Measurements from ENCODE around the gene DCBLD1. TPM values are rescaled to one million over a fixed set of nuclear protein-coding genes. Genes with fewer than 3 reads are reported as not detected.
"Not testable (repeated sequence)": the region's sequence is repeated elsewhere in the genome, so short reads cannot be mapped to it uniquely, and the experiment has no call there.

The DCBLD1 gene
- total RNA-seq, 1 experiment from 2014 or later, result 69.3 TPM

DNA sequence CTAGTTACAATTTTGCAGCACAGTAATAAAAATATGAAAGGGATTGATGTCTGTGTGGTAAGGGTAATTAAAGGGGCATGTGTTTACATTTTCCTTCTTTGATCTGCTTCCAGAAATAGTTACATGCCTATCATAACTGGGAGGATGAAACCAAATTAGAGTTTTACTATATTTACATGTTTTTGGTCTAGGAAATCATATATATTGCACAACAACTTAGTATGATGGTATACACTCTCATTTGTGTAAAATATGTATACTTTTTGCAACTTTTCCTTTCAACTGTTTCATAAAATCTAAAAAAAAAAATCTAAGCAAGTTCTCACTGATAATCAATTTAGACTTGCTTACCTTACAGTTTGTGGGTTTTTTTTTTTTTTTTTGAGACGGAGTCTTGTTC is 32.2 kb downstream of the DCBLD1 start:
- Mint-ChIP-seq H3K4me1 (ENCODE audit: low read depth, unreplicated experiment) (peaks cover 64% of the 10 kb centered on the region), H3K9me3 (ENCODE audit: unreplicated experiment) (no peaks in the 10 kb centered on the region), H3K36me3 (ENCODE audit: insufficient read depth, unreplicated experiment) (peaks cover 68% of the 10 kb centered on the region), H3K4me3 (ENCODE audit: unreplicated experiment) (no peak overlapping the region), H3K27me3 (ENCODE audit: insufficient read depth, unreplicated experiment) (no peaks in the 10 kb centered on the region), H3K27ac (ENCODE audit: unreplicated experiment) (peak overlapping the region; percentile 94)
- POLR2A ChIA-PET, result no interaction called here
- BruUV-seq (replicated peaks), result no TSS peak
- TF ChIP-seq, protein P1, sequence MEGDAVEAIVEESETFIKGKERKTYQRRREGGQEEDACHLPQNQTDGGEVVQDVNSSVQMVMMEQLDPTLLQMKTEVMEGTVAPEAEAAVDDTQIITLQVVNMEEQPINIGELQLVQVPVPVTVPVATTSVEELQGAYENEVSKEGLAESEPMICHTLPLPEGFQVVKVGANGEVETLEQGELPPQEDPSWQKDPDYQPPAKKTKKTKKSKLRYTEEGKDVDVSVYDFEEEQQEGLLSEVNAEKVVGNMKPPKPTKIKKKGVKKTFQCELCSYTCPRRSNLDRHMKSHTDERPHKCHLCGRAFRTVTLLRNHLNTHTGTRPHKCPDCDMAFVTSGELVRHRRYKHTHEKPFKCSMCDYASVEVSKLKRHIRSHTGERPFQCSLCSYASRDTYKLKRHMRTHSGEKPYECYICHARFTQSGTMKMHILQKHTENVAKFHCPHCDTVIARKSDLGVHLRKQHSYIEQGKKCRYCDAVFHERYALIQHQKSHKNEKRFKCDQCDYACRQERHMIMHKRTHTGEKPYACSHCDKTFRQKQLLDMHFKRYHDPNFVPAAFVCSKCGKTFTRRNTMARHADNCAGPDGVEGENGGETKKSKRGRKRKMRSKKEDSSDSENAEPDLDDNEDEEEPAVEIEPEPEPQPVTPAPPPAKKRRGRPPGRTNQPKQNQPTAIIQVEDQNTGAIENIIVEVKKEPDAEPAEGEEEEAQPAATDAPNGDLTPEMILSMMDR (IDR thresholded peaks at IDR 0.05; ENCODE audit: insufficient read depth in 1 of 2, low read depth in 1 of 2, low read length in 1 of 2, severe bottlenecking in 1 of 2, unreplicated experiment in 1 of 2), result no peak
- intact Hi-C loops (cut with micrococcal nuclease; ENCODE audit: unreplicated experiment), result loop anchor here (1.0 kb wide), 4 partner anchors 10 to 36 kb away; partner anchors contain the start of gene DCBLD1
- Histone ChIP-seq H3K9me3 (no peaks in the 10 kb centered on the region), H3K27me3 (replicated peaks; ENCODE audit: control insufficient read depth, insufficient read depth, low read length) (no peaks in the 10 kb centered on the region), H3K4me3 (ENCODE audit: low read depth, low read length) (no peak overlapping the region), H3K36me3 (ENCODE audit: control insufficient read depth, insufficient read depth, low read length) (no peaks in the 10 kb centered on the region), H3K4me1 (peaks cover 89% of the 10 kb centered on the region)
- no peak for DNase-seq
- CTCF ChIA-PET, result no interaction called here

DNA sequence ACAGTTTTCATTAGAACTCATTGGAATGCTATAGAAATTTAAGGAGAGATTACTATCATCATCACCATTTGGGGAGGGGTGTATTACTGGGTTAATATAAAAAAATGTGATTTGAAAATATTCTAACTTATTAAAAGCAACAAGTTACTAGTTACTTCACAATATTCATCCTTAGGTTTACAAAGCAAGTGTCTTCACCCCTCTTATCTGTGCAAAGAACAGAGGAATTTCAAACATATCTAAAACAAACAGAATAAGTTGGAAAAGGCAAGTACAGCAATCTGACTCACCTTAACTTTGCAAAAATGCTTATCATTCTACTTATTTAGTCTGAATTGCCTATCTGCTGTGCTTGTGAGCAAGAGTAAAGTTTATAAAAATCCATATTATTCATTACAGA is 32.9 kb downstream of the DCBLD1 start:
- no peak overlapping the region for H3K4me3 ChIP-seq (ENCODE audit: low read depth, low read length)
- Mint-ChIP-seq H3K4me1 (ENCODE audit: low read depth, unreplicated experiment) (peaks cover 60% of the 10 kb centered on the region), H3K9me3 (ENCODE audit: unreplicated experiment) (no peaks in the 10 kb centered on the region), H3K4me3 (ENCODE audit: unreplicated experiment) (peak overlapping the region; percentile 5), H3K36me3 (ENCODE audit: insufficient read depth, unreplicated experiment) (peaks cover 68% of the 10 kb centered on the region), H3K27me3 (ENCODE audit: insufficient read depth, unreplicated experiment) (no peaks in the 10 kb centered on the region), H3K27ac (ENCODE audit: unreplicated experiment) (peak overlapping the region; percentile 94)
- H3K4me1 ChIP-seq, result peaks cover 88% of the 10 kb centered on the region
- peak in 1 of 2 experiments; percentile 42 for DNase-seq
- BruUV-seq (replicated peaks), result no TSS peak
- no peaks in the 10 kb centered on the region for H3K27me3 ChIP-seq (replicated peaks; ENCODE audit: control insufficient read depth, insufficient read depth, low read length)
- intact Hi-C loops (cut with micrococcal nuclease; ENCODE audit: unreplicated experiment), result loop anchor here (1.0 kb wide), 4 partner anchors 11 to 35 kb away; partner anchors contain the start of gene DCBLD1
- no peaks in the 10 kb centered on the region for H3K36me3 ChIP-seq (ENCODE audit: control insufficient read depth, insufficient read depth, low read length)
- ChIA-PET POLR2A (no interaction called here), CTCF (no interaction called here)
- no peaks in the 10 kb centered on the region for H3K9me3 ChIP-seq
- TF ChIP-seq, protein P1 (IDR thresholded peaks at IDR 0.05; ENCODE audit: insufficient read depth in 1 of 2, low read depth in 1 of 2, low read length in 1 of 2, severe bottlenecking in 1 of 2, unreplicated experiment in 1 of 2), result no peak

DNA sequence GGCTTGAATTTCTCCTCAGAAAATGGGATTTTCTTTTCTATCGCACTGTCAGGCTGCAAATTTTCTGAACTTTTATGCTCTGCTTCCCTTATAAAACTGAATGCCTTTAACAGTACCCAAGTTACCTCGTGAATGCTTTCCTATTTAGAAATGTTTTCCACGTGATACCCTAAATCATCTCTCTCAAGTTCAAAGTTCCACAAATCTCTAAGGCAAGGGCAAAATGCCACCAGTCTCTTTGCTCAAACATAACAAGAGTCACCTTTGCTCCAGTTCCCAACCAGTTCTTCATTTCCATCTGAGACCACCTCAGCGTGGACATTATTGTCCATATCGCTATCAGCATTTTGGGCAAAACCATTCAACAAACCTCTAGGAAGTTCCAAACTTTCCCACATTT is 35.5 kb downstream of the DCBLD1 start:
- H3K9me3 ChIP-seq; intact Hi-C loops (cut with micrococcal nuclease; ENCODE audit: unreplicated experiment); H3K9me3 Mint-ChIP-seq (ENCODE audit: unreplicated experiment); H3K27me3 ChIP-seq (replicated peaks; ENCODE audit: control insufficient read depth, insufficient read depth, low read length); H3K4me3 Mint-ChIP-seq (ENCODE audit: unreplicated experiment); H3K27me3 Mint-ChIP-seq (ENCODE audit: insufficient read depth, unreplicated experiment); POLR2A ChIA-PET; BruUV-seq (replicated peaks); H3K36me3 ChIP-seq (ENCODE audit: control insufficient read depth, insufficient read depth, low read length); DNase-seq; H3K4me3 ChIP-seq (ENCODE audit: low read depth, low read length): not testable (repeated sequence)
- H3K36me3 Mint-ChIP-seq (ENCODE audit: insufficient read depth, unreplicated experiment), result peaks cover 57% of the 10 kb centered on the region
- H3K4me1 Mint-ChIP-seq (ENCODE audit: low read depth, unreplicated experiment), result peaks cover 55% of the 10 kb centered on the region
- H3K27ac Mint-ChIP-seq (ENCODE audit: unreplicated experiment), result peak overlapping the region; percentile 94
- H3K4me1 ChIP-seq, result peaks cover 67% of the 10 kb centered on the region
- CTCF ChIA-PET, result interaction anchor here (0.6 kb wide), 1 partner anchor 555 kb away, joined by 3 read pairs; no protein-coding TSS in a partner anchor

DNA sequence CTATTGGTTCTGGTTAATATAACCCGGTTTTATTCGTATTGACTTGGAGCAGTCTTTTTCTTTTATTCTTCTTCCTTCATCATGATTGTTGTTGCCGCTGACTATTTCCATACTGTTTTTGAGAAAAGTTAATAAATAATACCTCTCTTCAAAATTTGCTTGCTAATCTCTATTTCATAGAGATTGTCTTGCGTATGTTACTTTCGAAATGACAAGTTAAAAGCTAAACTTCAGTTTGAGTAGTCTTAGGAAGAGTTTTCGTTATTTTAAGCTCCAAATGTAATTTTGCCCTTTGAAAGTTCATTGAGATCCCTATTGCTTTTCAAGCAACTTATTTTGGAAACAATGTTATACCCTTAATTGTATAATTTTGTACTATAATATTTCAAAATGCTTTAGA is 36.4 kb downstream of the DCBLD1 start:
- no TSS peak for BruUV-seq (replicated peaks)
- TF ChIP-seq, protein P1 (IDR thresholded peaks at IDR 0.05; ENCODE audit: insufficient read depth in 1 of 2, low read depth in 1 of 2, low read length in 1 of 2, severe bottlenecking in 1 of 2, unreplicated experiment in 1 of 2), result no peak
- Mint-ChIP-seq H3K27me3 (ENCODE audit: insufficient read depth, unreplicated experiment) (no peaks in the 10 kb centered on the region), H3K4me1 (ENCODE audit: low read depth, unreplicated experiment) (peaks cover 46% of the 10 kb centered on the region), H3K27ac (ENCODE audit: unreplicated experiment) (peak overlapping the region; percentile 94), H3K4me3 (ENCODE audit: unreplicated experiment) (no peak overlapping the region), H3K36me3 (ENCODE audit: insufficient read depth, unreplicated experiment) (peaks cover 60% of the 10 kb centered on the region), H3K9me3 (ENCODE audit: unreplicated experiment) (no peaks in the 10 kb centered on the region)
- ChIA-PET CTCF (no interaction called here), POLR2A (no interaction called here)
- H3K4me3 ChIP-seq (ENCODE audit: low read depth, low read length), result no peak overlapping the region
- no peaks in the 10 kb centered on the region for H3K9me3 ChIP-seq
- H3K4me1 ChIP-seq, result peaks cover 58% of the 10 kb centered on the region
- no peaks in the 10 kb centered on the region for H3K36me3 ChIP-seq (ENCODE audit: control insufficient read depth, insufficient read depth, low read length)
- intact Hi-C loops (cut with micrococcal nuclease; ENCODE audit: unreplicated experiment), result no loop called here
- no peak for DNase-seq
- no peaks in the 10 kb centered on the region for H3K27me3 ChIP-seq (replicated peaks; ENCODE audit: control insufficient read depth, insufficient read depth, low read length)

Data from Caco-2 (cell line).